A549 (cell line): Measurements from ENCODE around the gene ETV3L. TPM values are rescaled to one million over a fixed set of nuclear protein-coding genes. Genes with fewer than 3 reads are reported as not detected.

ENCODE experiments used
- ATAC-seq, 2 experiments: fragments of 200-7000 bp in 1 of 2; fragments of >200 bp in 1 of 2; cut with Nextera tagmentation in 1 of 2; cut with Tn5 transposase in 1 of 2; 3 replicates each; pipeline versions ENCODE4 v1.8.0 to v1.9.1; 2018 to 2020; ENCODE audit warnings: mild to moderate bottlenecking in 1 of 2, moderate library complexity in 1 of 2
- CTCF ChIA-PET: fragments of 300-600 bp; sonication (Branson Sonifier 250); formaldehyde crosslinking; extraction: SDS; loops from one replicate; lab custom pipeline; 2021; ENCODE audit warnings: antibody characterized with exemption, inconsistent platforms; lab: Yijun Ruan, JAX
- POLR2A ChIA-PET: fragments of 350-600 bp; formaldehyde crosslinking; extraction: SDS; loops from one replicate; lab custom pipeline; 2021; ENCODE audit warnings: antibody characterized with exemption, inconsistent platforms; lab: Yijun Ruan, JAX
- DNase-seq, 2 experiments: peaks; one replicate each; pipeline versions ENCODE4 v3.0.0 to v3.0.0-alpha.2; 2011 to 2016; ENCODE audit warnings: low read depth in 1 of 2, low spot score in 1 of 2
- FAIRE-seq: peaks from 2 replicates; lab custom pipeline; 2011; peaks lifted over from hg19 to GRCh38; lab: Jason Lieb, UNC
- H3K27ac ChIP-seq, 2 experiments: fragments of >200 bp; sonication (Bioruptor Twin); formaldehyde crosslinking; 3 replicates each; pipeline ENCODE4 v1.5.1; 2016 to 2017
- H3K4me1 ChIP-seq: fragments of >200 bp; sonication (Bioruptor Twin); formaldehyde crosslinking; 3 replicates; pipeline ENCODE4 v1.6.1; 2016
- H3K4me2 ChIP-seq: fragments of >200 bp; sonication (Bioruptor Twin); formaldehyde crosslinking; 3 replicates; pipeline ENCODE4 v1.6.1; 2016
- H3K4me3 ChIP-seq: fragments of >200 bp; sonication (Bioruptor Twin); formaldehyde crosslinking; 3 replicates; pipeline ENCODE4 v1.5.1; 2016
- H3K9me3 ChIP-seq: fragments of >200 bp; sonication (Bioruptor Twin); formaldehyde crosslinking; 3 replicates; pipeline ENCODE4 v1.6.1; 2016
- BCL3 ChIP-seq: fragments of >200 bp; sonication (Bioruptor Twin); formaldehyde crosslinking; IDR thresholded peaks from 3 replicates; pipeline ENCODE4 v1.6.1; 2016
- CTCF ChIP-seq: fragments of >200 bp; sonication (Bioruptor Twin); formaldehyde crosslinking; IDR thresholded peaks from 3 replicates; pipeline ENCODE4 v1.5.1; 2016
- ESRRA ChIP-seq: fragments of 150-350 bp; IDR thresholded peaks from 2 replicates; pipeline ENCODE4 v1.6.1; 2014; ENCODE audit warnings: mild to moderate bottlenecking, low read length, borderline replicate concordance
- FOSL2 ChIP-seq, 2 experiments: fragments of 450-650 bp in 1 of 2; fragments of >200 bp in 1 of 2; sonication (Bioruptor Twin) in 1 of 2; formaldehyde crosslinking; IDR thresholded peaks; 2 replicates each; pipeline versions ENCODE4 v1.5.0 to v1.6.1; 2016 to 2020; ENCODE audit warnings: mild to moderate bottlenecking in 1 of 2, moderate library complexity in 1 of 2
- HES2 ChIP-seq: fragments of >200 bp; sonication (Bioruptor Twin); formaldehyde crosslinking; IDR thresholded peaks from 2 replicates; pipeline ENCODE4 v1.6.1; 2016
- HEYL ChIP-seq: fragments of 250-450 bp; sonication (Bioruptor Pico); IDR thresholded peaks from 2 replicates; pipeline ENCODE4 v1.8.0; 2021; ENCODE audit warnings: mild to moderate bottlenecking, moderate library complexity
- HOXB13 ChIP-seq: fragments of 250-450 bp; sonication (Bioruptor Pico); IDR thresholded peaks from 2 replicates; pipeline ENCODE4 v1.5.0; 2020; ENCODE audit warnings: low read depth, mild to moderate bottlenecking, moderate library complexity
- JUNB ChIP-seq: fragments of >200 bp; sonication (Bioruptor Twin); formaldehyde crosslinking; IDR thresholded peaks from 2 replicates; pipeline ENCODE4 v1.6.1; 2016
- MAFK ChIP-seq: fragments of 450-650 bp; IDR thresholded peaks from 2 replicates; pipeline ENCODE4 v1.6.1; 2014; ENCODE audit not compliant: partially characterized antibody
- MAX ChIP-seq: IDR thresholded peaks from 2 replicates; pipeline ENCODE4 v1.6.1; 2012
- MYC ChIP-seq: IDR thresholded peaks from 2 replicates; pipeline ENCODE4 v1.6.1; 2012; ENCODE audit warnings: mild to moderate bottlenecking, inconsistent platforms, low read length, improper control_type of control experiment, borderline replicate concordance
- RCOR1 ChIP-seq: fragments of 150-350 bp; IDR thresholded peaks from 2 replicates; pipeline ENCODE4 v1.6.1; 2014; ENCODE audit warnings: antibody characterized with exemption, low read length, low read depth
- RFX5 ChIP-seq: fragments of 450-650 bp; IDR thresholded peaks from 2 replicates; pipeline ENCODE4 v1.7.1; 2014; ENCODE audit warnings: antibody characterized with exemption, mild to moderate bottlenecking, moderate library complexity
- TFCP2L1 ChIP-seq: fragments of 250-450 bp; sonication (Bioruptor Pico); IDR thresholded peaks from 2 replicates; pipeline ENCODE4 v1.5.0; 2021; ENCODE audit warnings: mild to moderate bottlenecking
- USF2 ChIP-seq: fragments of 450-650 bp; IDR thresholded peaks from 2 replicates; pipeline ENCODE4 v1.6.1; 2014; ENCODE audit warnings: antibody characterized with exemption
- ZSCAN20 ChIP-seq: fragments of 250-450 bp; sonication (Bioruptor Pico); IDR thresholded peaks from 2 replicates; pipeline ENCODE4 v1.8.0; 2022; ENCODE audit warnings: mild to moderate bottlenecking, moderate library complexity
- WGBS: methylation state at CpG from one replicate; pipeline ENCODE4 v1.1.6; 2017; ENCODE audit errors: missing lambda C conversion rate; 5-methylcytosine and 5-hydroxymethylcytosine counted together
- polyA plus RNA-seq, 4 experiments: library from polyadenylated mRNA; depleted of rRNA in 3 of 4; stranded (reverse); fragments of >200 nt; fragmentation: RNase III in 1 of 4; extraction: RNeasy Plus Mini Kit Qiagen cat#74134 plus additional on column Dnase treatment in 1 of 4; gene quantifications; 2 replicates in 3 of 4; 3 replicates in 1 of 4; pipeline ENCODE4 v1.2.3, GENCODE V29; 2011 to 2017

Gene ETV3L
- polyA plus RNA-seq, 2 of the 4 experiments (the other 2 are of a cell fraction), result not detected

GRCh38 chr1:157119448-157119847 is 19.8 kb upstream of the ETV3L start:
- no peak overlapping the region for H3K4me2 ChIP-seq
- DNase-seq (no peak), ATAC-seq (peak in 1 of 2 experiments; percentile 14; a peak in 1 of 6 replicates)
- ChIA-PET CTCF (interaction anchor here (1.0 to 1.5 kb wide), 2 partner anchors 29 to 37 kb away, joined by 3 to 4 read pairs; no protein-coding TSS in a partner anchor), POLR2A (no interaction called here)
- H3K27ac ChIP-seq, result no peak overlapping the region
- no peak overlapping the region for H3K4me3 ChIP-seq
- H3K4me1 ChIP-seq, result no peaks in the 10 kb centered on the region
- H3K9me3 ChIP-seq, result no peaks in the 10 kb centered on the region
- no peak for TF ChIP-seq HEYL (CRISPR knock-in tag)
- TF ChIP-seq RCOR1, result no peak
- TF ChIP-seq TFCP2L1 (CRISPR knock-in tag), result no peak
- TF ChIP-seq CTCF, result no peak
- no peak for TF ChIP-seq HOXB13 (CRISPR knock-in tag)
- TF ChIP-seq ESRRA, result no peak
- no peak for TF ChIP-seq MAX
- TF ChIP-seq ZSCAN20, result no peak
- TF ChIP-seq MYC, result no peak
- TF ChIP-seq BCL3, result no peak
- TF ChIP-seq HES2, result no peak
- TF ChIP-seq JUNB, result no peak
- TF ChIP-seq, all 56 proteins: peak for 0
- FAIRE-seq, result no peak
- 86% methylated on average over 2 of the region's 2 CpGs for WGBS

- Histone ChIP-seq H3K4me2 (no peak overlapping the region), H3K4me1 (no peaks in the 10 kb centered on the region), H3K4me3 (no peak overlapping the region), H3K27ac (no peak overlapping the region), H3K9me3 (no peaks in the 10 kb centered on the region)
- ChIA-PET POLR2A (no interaction called here), CTCF (interaction anchor here (1.0 to 1.5 kb wide), 2 partner anchors 29 to 37 kb away, joined by 3 to 4 read pairs; no protein-coding TSS in a partner anchor)
- FAIRE-seq, result no peak
- DNase-seq, result no peak
- WGBS, result 79% methylated on average over 9 of the region's 9 CpGs
- ATAC-seq, result peak in 1 of 2 experiments; percentile 9; a peak in 1 of 6 replicates
- no peak for TF ChIP-seq FOSL2 (IDR thresholded peaks at IDR 0.05)
- no peak for TF ChIP-seq FOSL2 (CRISPR knock-in tag; IDR thresholded peaks at IDR 0.05)
- TF ChIP-seq USF2, result no peak
- no peak for TF ChIP-seq HOXB13 (CRISPR knock-in tag)
- no peak for TF ChIP-seq ZSCAN20
- no peak for TF ChIP-seq RFX5
- TF ChIP-seq MAFK, result no peak
- TF ChIP-seq MAX, result no peak
- no peak for TF ChIP-seq HES2
- TF ChIP-seq MYC, result no peak
- no peak for TF ChIP-seq ESRRA
- no peak for TF ChIP-seq CTCF
Observed at GRCh38 chr1:157119008-157119407, 19.4 kb upstream of the ETV3L start.
